Erythroblast (primary cell): ENCODE measurements around the gene PCDHA1.

Experiments used
- GATA1 ChIP-seq: IDR thresholded peaks from 2 replicates; pipeline ENCODE4 v1.6.1; 2011; ENCODE audit warnings: low read depth, mild to moderate bottlenecking, control low read depth, low read length, moderate library complexity
- POLR2A ChIP-seq: IDR thresholded peaks from 2 replicates; pipeline ENCODE4 v1.6.1; 2011; ENCODE audit warnings: mild to moderate bottlenecking, low read length

DNA sequence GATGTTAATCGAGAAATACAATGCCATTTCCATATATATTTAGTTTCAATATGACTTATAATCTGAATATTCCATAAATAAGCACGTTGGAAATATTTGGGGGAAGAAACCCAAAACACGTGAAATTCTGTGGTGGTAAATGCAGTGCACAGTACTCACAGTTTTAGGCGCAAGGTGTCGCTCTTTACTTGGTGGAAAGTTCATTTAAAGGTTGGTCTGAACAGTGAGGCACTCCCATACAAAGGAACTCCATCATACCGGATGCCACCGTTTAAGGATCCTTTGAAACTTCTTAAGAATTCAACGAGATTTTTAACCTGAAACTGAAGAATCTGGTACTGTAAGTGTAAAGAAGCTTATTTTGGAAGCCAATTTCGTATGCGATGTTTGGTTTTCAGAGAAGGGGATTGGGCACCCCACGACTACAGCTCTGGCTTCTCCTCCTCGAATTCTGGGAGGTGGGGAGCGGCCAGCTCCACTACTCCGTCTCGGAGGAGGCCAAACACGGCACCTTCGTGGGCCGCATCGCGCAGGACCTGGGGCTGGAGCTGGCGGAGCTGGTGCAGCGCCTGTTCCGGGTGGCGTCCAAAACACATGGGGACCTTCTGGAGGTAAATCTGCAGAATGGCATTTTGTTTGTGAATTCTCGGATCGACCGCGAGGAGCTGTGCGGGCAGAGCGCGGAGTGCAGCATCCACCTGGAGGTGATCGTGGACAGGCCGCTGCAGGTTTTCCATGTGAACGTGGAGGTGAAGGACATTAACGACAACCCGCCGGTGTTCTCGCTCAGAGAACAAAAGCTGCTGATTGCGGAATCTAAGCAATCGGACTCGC is 83.0 kb downstream of the PCDHA1 start, which contains the start of gene PCDHA11:
- TF ChIP-seq POLR2A (no peak), GATA1 (no peak)
